Lung (tissue), 12 donors: Measurements from ENCODE around the gene CYP2D6. TPM values are rescaled to one million over a fixed set of nuclear protein-coding genes. Genes with fewer than 3 reads are reported as not detected.

Source experiments
- ATAC-seq: fragments of 200-7000 bp; cut with Tn5 transposase; one replicate; pipeline ENCODE4 v1.9.1; 2020; ENCODE audit warnings: moderate number of reproducible peaks; ENCODE audit not compliant: insufficient read depth, low FRiP score
- DNase-seq, 3 donors: peaks; one replicate each; pipeline ENCODE4 v3.0.0-alpha.2; 2013 to 2017
- H3K27ac ChIP-seq, 2 donors: one replicate each; pipeline ENCODE4 v1.5.1; 2013; ENCODE audit warnings: mild to moderate bottlenecking in 2 of 2, moderate library complexity in 2 of 2, control low read depth in 1 of 2, inconsistent platforms in 1 of 2, low read depth in 1 of 2, low read length in 1 of 2
- H3K27me3 ChIP-seq, 3 donors: one replicate each; pipeline ENCODE4 v1.5.1; 2013; ENCODE audit warnings: low read length in 2 of 3; ENCODE audit not compliant: control insufficient read depth in 3 of 3, insufficient read depth in 3 of 3
- H3K36me3 ChIP-seq, 4 donors: one replicate each; pipeline ENCODE4 v1.5.1; 2013; ENCODE audit warnings: low read length in 4 of 4, mild to moderate bottlenecking in 1 of 4, moderate library complexity in 1 of 4; ENCODE audit not compliant: control insufficient read depth in 4 of 4, insufficient read depth in 4 of 4
- H3K4me1 ChIP-seq, 5 donors: one replicate each; pipeline ENCODE4 v1.5.1; 2013; ENCODE audit warnings: low read length in 5 of 5, mild to moderate bottlenecking in 2 of 5, moderate library complexity in 1 of 5; ENCODE audit not compliant: control insufficient read depth in 5 of 5, insufficient read depth in 5 of 5
- H3K4me3 ChIP-seq: one replicate; pipeline ENCODE4 v1.5.1; 2013; ENCODE audit warnings: mild to moderate bottlenecking, control low read depth, moderate library complexity
- H3K9ac ChIP-seq, 2 donors: one replicate each; pipeline ENCODE4 v1.5.1; 2013; ENCODE audit warnings: low read length in 2 of 2, control low read depth in 1 of 2; ENCODE audit not compliant: insufficient read depth in 1 of 2
- H3K9me3 ChIP-seq, 4 donors: one replicate each; pipeline ENCODE4 v1.5.1; 2013; ENCODE audit warnings: low read length in 3 of 4, mild to moderate bottlenecking in 1 of 4, moderate library complexity in 1 of 4; ENCODE audit not compliant: control insufficient read depth in 4 of 4, insufficient read depth in 3 of 4
- CTCF ChIP-seq: IDR thresholded peaks from 2 replicates; pipeline ENCODE4 v1.5.1; 2012; ENCODE audit warnings: mild to moderate bottlenecking; ENCODE audit errors: control extremely low read depth, extremely low read depth
- WGBS, 2 donors: extraction: QIAGEN DNeasy Blood & Tissue Kit; methylation state at CpG; one replicate each; pipeline ENCODE4 v1.1.7; 2013; 5-methylcytosine and 5-hydroxymethylcytosine counted together
- polyA plus RNA-seq, 2 donors: library from polyadenylated mRNA; stranded (reverse); fragments of 200-250 nt; gene quantifications; one replicate each; pipeline ENCODE4 v1.2.1, GENCODE V29; 2013
- total RNA-seq, 2 donors: library from RNA; depleted of rRNA in 1 of 2; stranded (reverse); fragments of >200 nt in 1 of 2; gene quantifications; one replicate each; pipeline ENCODE4 v1.2.1, GENCODE V29; 2014 to 2021
- donor health status: control.
- donor health status: control.
- donor health status: Bipolar disorder and iron deficiency.
- donor health status: healthy.
- donor health status: DM: yes; HTN: yes; CAD: no.

Gene CYP2D6
- total and polyA plus RNA-seq, 4 donors = 0.80 to 1.3 (median 1.1) TPM

- WGBS, 2 donors = 84 to 94% methylated on average over 5 of the region's 5 CpGs
- no peak for DNase-seq
- Histone ChIP-seq H3K27me3 (no peaks in the 10 kb centered on the region), H3K9ac (no peak overlapping the region), H3K4me1 (no peaks in the 10 kb centered on the region), H3K9me3 (no peaks in the 10 kb centered on the region), H3K36me3 (peaks cover 0 to 20% (median 0%) of the 10 kb centered on the region in 4 donors), H3K27ac (no peak overlapping the region), H3K4me3 (no peak overlapping the region)
- no peak for TF ChIP-seq CTCF
- ATAC-seq = no peak
These were observed 26.0 kb upstream of the CYP2D6 start for GRCh38 chr22:42156598-42156997.

- 88% methylated on average over 2 of the region's 2 CpGs for whole genome bisulfite sequencing, 2 donors
These were observed 25.5 kb upstream of the CYP2D6 start for GRCh38 chr22:42156121-42156520.

GRCh38 chr22:42155053-42155543, 24.5 kb upstream of the CYP2D6 start:
- no peak overlapping the region for H3K27ac ChIP-seq
- peaks cover 0 to 17% (median 0%) of the 10 kb centered on the region in 4 donors for H3K36me3 ChIP-seq
- H3K4me3 ChIP-seq = no peak overlapping the region
- TF ChIP-seq CTCF = no peak
- no peak for DNase-seq
- WGBS, 2 donors = 97 to 98% methylated on average over 7 of the region's 7 CpGs
- no peaks in the 10 kb centered on the region for H3K9me3 ChIP-seq
- H3K4me1 ChIP-seq = no peaks in the 10 kb centered on the region
- no peak for ATAC-seq
- H3K9ac ChIP-seq = no peak overlapping the region
- H3K27me3 ChIP-seq = no peaks in the 10 kb centered on the region

More at GRCh38 chr22:42156121-42156520, 25.5 kb upstream of the CYP2D6 start:
- ATAC-seq (no peak), DNase-seq (no peak)
- TF ChIP-seq CTCF = no peak
- Histone ChIP-seq H3K9ac (no peak overlapping the region), H3K27me3 (no peaks in the 10 kb centered on the region), H3K9me3 (no peaks in the 10 kb centered on the region), H3K36me3 (peaks cover 0 to 16% (median 0%) of the 10 kb centered on the region in 4 donors), H3K27ac (no peak overlapping the region), H3K4me1 (no peaks in the 10 kb centered on the region), H3K4me3 (no peak overlapping the region)
